Activated naive CD8-positive, alpha-beta T cell (primary cell): ENCODE data around the gene CBX1.

ENCODE experiments used
- H3K27ac Mint-ChIP-seq: one replicate; pipeline ENCODE4 v1.8.0; 2021; ENCODE audit warnings: mixed read lengths
- H3K27me3 Mint-ChIP-seq: one replicate; pipeline ENCODE4 v1.8.0; 2021; ENCODE audit warnings: mixed read lengths
- H3K36me3 Mint-ChIP-seq: one replicate; pipeline ENCODE4 v1.8.0; 2021; ENCODE audit warnings: mixed read lengths
- H3K4me1 Mint-ChIP-seq: one replicate; pipeline ENCODE4 v1.8.0; 2021; ENCODE audit warnings: low read depth, mixed read lengths
- H3K4me3 Mint-ChIP-seq: one replicate; pipeline ENCODE4 v1.8.0; 2021; ENCODE audit warnings: mild to moderate bottlenecking, mixed read lengths
- H3K9me3 Mint-ChIP-seq: one replicate; pipeline ENCODE4 v1.8.0; 2021; ENCODE audit warnings: low read depth, mixed read lengths

The CBX1 gene

GRCh38 chr17:48023400-48024148 is 77.7 kb downstream of the CBX1 start:
- Mint-ChIP-seq H3K4me3 (peak overlapping the region; percentile 79), H3K9me3 (no peaks in the 10 kb centered on the region), H3K27ac (no peak overlapping the region), H3K27me3 (peaks cover 17% of the 10 kb centered on the region), H3K4me1 (peaks cover 27% of the 10 kb centered on the region), H3K36me3 (no peaks in the 10 kb centered on the region)

GRCh38 chr17:48022901-48023300 is 78.4 kb downstream of the CBX1 start:
- Mint-ChIP-seq H3K27me3 (peaks cover 17% of the 10 kb centered on the region), H3K27ac (no peak overlapping the region), H3K9me3 (no peaks in the 10 kb centered on the region), H3K4me1 (peaks cover 27% of the 10 kb centered on the region), H3K4me3 (peak overlapping the region; percentile 33), H3K36me3 (no peaks in the 10 kb centered on the region)

GRCh38 chr17:48021934-48022333 is 79.3 kb downstream of the CBX1 start:
- H3K27ac Mint-ChIP-seq: no peak overlapping the region
- H3K4me3 Mint-ChIP-seq: no peak overlapping the region
- peaks cover 28% of the 10 kb centered on the region for H3K4me1 Mint-ChIP-seq
- no peaks in the 10 kb centered on the region for H3K36me3 Mint-ChIP-seq
- peaks cover 17% of the 10 kb centered on the region for H3K27me3 Mint-ChIP-seq
- no peaks in the 10 kb centered on the region for H3K9me3 Mint-ChIP-seq
